HUES6 (cell line): Measurements from ENCODE around the gene RAB27B.

Experiments
- H3K27ac ChIP-seq: 2 replicates; pipeline ENCODE4 v1.7.0; 2013; ENCODE audit warnings: low read depth, mild to moderate bottlenecking, low read length, inconsistent platforms
- H3K27me3 ChIP-seq: 2 replicates; pipeline ENCODE4 v1.6.1; 2013; ENCODE audit warnings: low read length; ENCODE audit not compliant: control insufficient read depth, insufficient read depth
- H3K36me3 ChIP-seq: 2 replicates; pipeline ENCODE4 v1.6.1; 2013; ENCODE audit warnings: low read length; ENCODE audit not compliant: control insufficient read depth, insufficient read depth
- H3K4me1 ChIP-seq: 2 replicates; pipeline ENCODE4 v1.6.1; 2013; ENCODE audit warnings: low read length; ENCODE audit not compliant: control insufficient read depth, insufficient read depth
- H3K4me3 ChIP-seq: 2 replicates; pipeline ENCODE4 v1.5.1; 2013; ENCODE audit warnings: low read depth, low read length
- H3K9ac ChIP-seq: one replicate; pipeline ENCODE4 v1.6.1; 2013; ENCODE audit warnings: mild to moderate bottlenecking, low read length
- H3K9me3 ChIP-seq: 2 replicates; pipeline ENCODE4 v1.6.1; 2013; ENCODE audit warnings: low read depth, low read length; ENCODE audit not compliant: control insufficient read depth, insufficient read depth

The RAB27B gene, protein sequence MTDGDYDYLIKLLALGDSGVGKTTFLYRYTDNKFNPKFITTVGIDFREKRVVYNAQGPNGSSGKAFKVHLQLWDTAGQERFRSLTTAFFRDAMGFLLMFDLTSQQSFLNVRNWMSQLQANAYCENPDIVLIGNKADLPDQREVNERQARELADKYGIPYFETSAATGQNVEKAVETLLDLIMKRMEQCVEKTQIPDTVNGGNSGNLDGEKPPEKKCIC

DNA sequence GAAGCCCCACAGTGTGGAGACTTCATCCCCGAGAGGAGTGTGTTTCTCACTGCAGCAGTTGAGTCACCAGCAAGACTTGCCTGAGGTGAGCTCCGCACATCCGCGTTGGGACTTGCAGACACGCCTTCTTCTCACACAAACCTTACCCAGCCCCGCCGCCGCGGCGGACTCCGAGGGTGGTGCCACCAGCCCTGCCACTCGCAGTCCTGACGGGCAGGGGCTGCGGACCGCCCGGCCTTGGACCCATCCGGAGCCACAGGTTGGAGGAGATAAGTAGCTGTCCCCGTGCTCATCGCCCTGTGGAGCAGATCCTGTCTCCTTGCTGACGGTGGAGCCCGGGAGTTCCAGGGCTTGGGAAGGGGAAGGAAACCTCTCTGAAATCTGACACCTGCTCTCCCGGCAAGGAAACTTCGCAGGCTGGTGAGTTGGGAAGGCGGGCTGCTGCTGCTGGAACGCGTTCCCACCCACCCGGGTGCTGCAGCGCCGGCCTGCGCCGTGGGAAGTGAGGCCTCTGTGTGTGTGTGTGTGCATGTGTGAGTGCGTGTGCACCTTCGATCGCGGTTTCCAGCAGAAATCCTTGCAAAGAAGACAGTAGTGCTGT lies at the start of gene RAB27B:
RAB27B (plus strand) TSS at position 197 of the 601 bp plus-strand sequence. CDS start 49,109 bp downstream, outside the sequence.
- Histone ChIP-seq H3K9me3 (0 out of 2 replicates have a peak, but pooled peaks cover 4% of the 10 kb centered on the region), H3K36me3 (no peaks in the 10 kb centered on the region), H3K27me3 (peaks cover 5% of the 10 kb centered on the region), H3K4me3 (peak within 1 kb of the TSS; percentile 78), H3K4me1 (peaks cover 3% of the 10 kb centered on the region), H3K27ac (no peak within 1 kb of the TSS), H3K9ac (peak within 1 kb of the TSS; percentile 12)

DNA sequence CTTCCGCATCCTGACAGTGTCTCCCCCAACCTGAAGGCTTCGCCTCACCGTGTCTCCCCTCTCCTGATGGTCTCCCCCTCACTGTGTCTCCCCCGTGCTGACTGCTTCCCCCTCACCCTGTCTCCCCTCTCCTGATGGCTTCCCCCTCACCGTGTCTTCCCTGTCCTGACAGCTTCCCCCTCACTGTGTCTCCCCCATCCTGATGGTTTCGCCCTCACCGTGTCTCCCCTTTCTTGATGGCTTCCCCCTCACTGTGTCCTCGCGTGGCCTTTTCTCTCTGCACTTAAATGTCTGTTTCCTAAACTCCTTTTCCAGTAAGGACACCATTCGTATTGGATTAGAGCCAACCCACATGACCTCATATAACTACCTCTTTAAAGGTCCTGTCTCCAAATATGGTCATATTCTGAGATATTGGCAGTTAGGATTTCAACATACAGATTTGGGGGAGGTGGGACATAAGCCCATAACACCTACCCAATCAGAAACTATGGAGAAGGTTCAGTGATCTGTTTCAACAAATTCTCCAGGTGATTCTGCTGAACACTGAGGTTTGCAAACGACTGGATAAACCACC lies 47.9 kb upstream of the RAB27B start:
- 0 out of 2 replicates have a peak, but pooled peaks cover 2% of the 10 kb centered on the region for H3K9me3 ChIP-seq
- no peak overlapping the region for H3K9ac ChIP-seq
- H3K4me1 ChIP-seq: no peaks in the 10 kb centered on the region
- no peaks in the 10 kb centered on the region for H3K27me3 ChIP-seq
- H3K36me3 ChIP-seq: no peaks in the 10 kb centered on the region
- no peak overlapping the region for H3K27ac ChIP-seq
- H3K4me3 ChIP-seq: no peak overlapping the region

DNA sequence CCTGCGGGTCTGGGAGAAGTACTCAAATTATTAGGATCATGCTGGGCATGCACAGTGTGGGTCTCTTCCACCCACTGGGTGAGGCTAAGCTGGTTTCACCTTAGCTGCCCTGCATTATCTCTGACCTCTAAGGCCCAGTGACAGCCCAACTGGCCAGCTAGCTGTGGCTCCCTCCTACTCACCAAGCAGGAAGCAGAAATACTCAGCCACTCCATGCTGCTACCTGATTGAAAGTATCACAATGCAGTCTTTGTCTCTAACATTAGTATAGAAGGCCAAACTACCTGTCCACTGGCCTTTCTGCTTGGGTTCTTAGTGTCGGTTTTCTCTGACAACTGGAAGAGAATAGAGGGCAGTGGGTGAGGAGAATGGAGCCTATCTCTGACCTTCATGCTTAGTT lies 47.3 kb upstream of the RAB27B start:
- H3K27me3 ChIP-seq: no peaks in the 10 kb centered on the region
- no peak overlapping the region for H3K27ac ChIP-seq

DNA sequence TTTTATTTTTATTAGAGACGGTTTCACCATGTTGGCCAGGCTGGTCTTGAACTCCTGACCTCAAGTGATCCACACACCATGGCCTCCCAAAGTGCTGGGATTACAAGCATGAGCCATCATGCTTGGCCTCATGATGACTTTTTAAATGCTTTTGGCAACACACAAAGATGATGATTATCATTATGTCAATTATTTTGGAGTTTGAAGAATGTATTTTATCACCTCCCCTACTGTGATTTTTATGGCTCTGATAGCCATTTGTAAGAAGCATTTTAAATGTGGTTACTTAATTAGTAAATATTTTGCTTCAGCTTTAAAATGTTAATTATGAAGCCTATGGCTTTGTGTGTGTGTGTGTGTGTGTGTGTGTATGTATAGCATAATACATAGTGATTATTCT lies 45.1 kb upstream of the RAB27B start:
- no peak overlapping the region for H3K4me3 ChIP-seq
- H3K27me3 ChIP-seq: no peaks in the 10 kb centered on the region
- no peaks in the 10 kb centered on the region for H3K36me3 ChIP-seq
- H3K9ac ChIP-seq: no peak overlapping the region
- H3K9me3 ChIP-seq: 0 out of 2 replicates have a peak, but pooled peaks cover 2% of the 10 kb centered on the region
- no peaks in the 10 kb centered on the region for H3K4me1 ChIP-seq
- H3K27ac ChIP-seq: no peak overlapping the region

More for the DNA sequence above, 47.3 kb upstream of the RAB27B start:
- 0 out of 2 replicates have a peak, but pooled peaks cover 2% of the 10 kb centered on the region for H3K9me3 ChIP-seq
- no peak overlapping the region for H3K9ac ChIP-seq
- H3K36me3 ChIP-seq: no peaks in the 10 kb centered on the region
- no peak overlapping the region for H3K4me3 ChIP-seq
- no peaks in the 10 kb centered on the region for H3K4me1 ChIP-seq

DNA sequence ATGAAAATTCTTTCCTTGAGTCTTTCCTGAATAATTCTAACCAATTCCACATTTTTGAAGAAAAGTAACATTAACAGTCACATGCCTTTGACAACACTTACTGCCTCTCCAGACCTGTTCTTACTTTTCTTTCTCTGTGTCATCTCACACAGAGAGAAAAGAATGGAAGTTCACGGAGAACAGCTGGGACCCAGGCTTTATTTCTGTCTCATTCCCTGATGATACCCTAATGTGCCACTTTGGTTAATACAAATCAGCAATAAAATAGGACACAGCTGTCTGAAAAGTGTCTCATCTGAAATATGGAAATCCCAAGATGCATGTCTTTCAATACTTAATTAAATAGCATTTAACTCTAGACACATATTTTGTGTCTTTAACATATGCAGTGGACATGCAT lies 42.1 kb upstream of the RAB27B start:
- H3K4me1 ChIP-seq: no peaks in the 10 kb centered on the region
- H3K9me3 ChIP-seq: 0 out of 2 replicates have a peak, but pooled peaks cover 2% of the 10 kb centered on the region
- H3K9ac ChIP-seq: no peak overlapping the region
- H3K27me3 ChIP-seq: no peaks in the 10 kb centered on the region
- no peak overlapping the region for H3K27ac ChIP-seq
- H3K36me3 ChIP-seq: no peaks in the 10 kb centered on the region
- H3K4me3 ChIP-seq: no peak overlapping the region

DNA sequence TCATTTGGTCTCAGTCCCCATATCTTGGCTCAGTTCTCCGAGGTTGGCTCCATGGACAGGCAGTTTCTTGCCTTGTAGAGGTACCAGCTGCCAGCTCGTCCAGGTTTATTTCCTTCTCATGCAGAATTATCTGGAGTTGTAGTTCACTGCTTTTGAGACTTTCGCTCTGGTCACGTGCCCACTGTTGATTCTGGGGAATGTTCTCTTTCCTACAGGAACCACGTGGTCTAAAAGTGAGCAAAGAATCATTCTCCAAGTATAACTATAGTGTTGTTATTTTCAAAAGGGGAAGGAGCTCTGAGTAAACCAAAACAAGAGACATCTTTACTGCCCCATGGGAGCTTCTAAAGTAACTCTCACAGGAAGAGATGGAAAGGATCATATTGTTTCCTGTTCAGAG lies 41.2 kb upstream of the RAB27B start:
- no peak overlapping the region for H3K27ac ChIP-seq
- no peak overlapping the region for H3K9ac ChIP-seq
- no peaks in the 10 kb centered on the region for H3K27me3 ChIP-seq

DNA sequence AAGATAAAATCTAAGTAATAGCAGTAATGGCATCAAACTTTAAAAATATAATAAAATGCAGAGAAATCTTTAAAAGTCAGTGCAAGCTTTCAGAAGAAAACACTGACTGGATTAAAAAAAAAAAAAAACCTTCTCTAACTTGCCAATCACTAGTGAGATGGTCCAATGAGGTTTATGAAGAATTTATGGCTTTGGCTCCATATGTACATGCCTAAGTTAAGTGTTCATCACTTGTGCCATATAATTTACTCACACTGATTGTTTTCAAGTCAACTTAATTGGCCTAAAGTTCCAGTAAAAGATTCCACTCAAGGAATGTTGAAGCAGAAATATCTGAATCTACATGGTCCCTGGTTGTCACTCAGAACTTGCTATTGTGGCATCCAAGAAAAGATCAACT lies 40.7 kb upstream of the RAB27B start:
- no peak overlapping the region for H3K4me3 ChIP-seq
- no peaks in the 10 kb centered on the region for H3K36me3 ChIP-seq
- H3K9ac ChIP-seq: no peak overlapping the region
- 0 out of 2 replicates have a peak, but pooled peaks cover 2% of the 10 kb centered on the region for H3K9me3 ChIP-seq
- H3K27me3 ChIP-seq: no peaks in the 10 kb centered on the region
- no peak overlapping the region for H3K27ac ChIP-seq
- no peaks in the 10 kb centered on the region for H3K4me1 ChIP-seq

More for the DNA sequence above, 41.2 kb upstream of the RAB27B start:
- 0 out of 2 replicates have a peak, but pooled peaks cover 2% of the 10 kb centered on the region for H3K9me3 ChIP-seq
- H3K36me3 ChIP-seq: no peaks in the 10 kb centered on the region
- H3K4me1 ChIP-seq: no peaks in the 10 kb centered on the region
- no peak overlapping the region for H3K4me3 ChIP-seq

DNA sequence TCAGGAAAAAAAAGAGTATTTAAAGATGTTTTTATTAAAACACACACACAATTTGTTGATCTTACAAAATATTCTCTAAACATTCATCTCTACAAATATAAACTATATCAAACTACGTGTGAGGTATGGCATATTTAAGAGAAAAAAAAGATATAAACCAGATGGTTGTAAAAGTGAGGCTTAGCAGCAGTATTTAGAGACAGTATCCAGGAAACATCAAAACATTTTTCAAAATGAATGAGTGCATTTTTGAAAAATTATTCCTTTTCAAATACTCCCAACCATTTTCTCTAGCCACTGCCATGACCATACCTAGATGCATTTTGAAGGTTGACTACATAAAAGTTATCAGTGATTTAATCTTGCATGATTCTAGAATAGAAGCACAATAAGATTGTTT lies 38.2 kb upstream of the RAB27B start:
- Histone ChIP-seq H3K4me3 (no peak overlapping the region), H3K9me3 (no peaks in the 10 kb centered on the region), H3K4me1 (no peaks in the 10 kb centered on the region), H3K9ac (no peak overlapping the region), H3K36me3 (no peaks in the 10 kb centered on the region), H3K27ac (no peak overlapping the region), H3K27me3 (no peaks in the 10 kb centered on the region)

DNA sequence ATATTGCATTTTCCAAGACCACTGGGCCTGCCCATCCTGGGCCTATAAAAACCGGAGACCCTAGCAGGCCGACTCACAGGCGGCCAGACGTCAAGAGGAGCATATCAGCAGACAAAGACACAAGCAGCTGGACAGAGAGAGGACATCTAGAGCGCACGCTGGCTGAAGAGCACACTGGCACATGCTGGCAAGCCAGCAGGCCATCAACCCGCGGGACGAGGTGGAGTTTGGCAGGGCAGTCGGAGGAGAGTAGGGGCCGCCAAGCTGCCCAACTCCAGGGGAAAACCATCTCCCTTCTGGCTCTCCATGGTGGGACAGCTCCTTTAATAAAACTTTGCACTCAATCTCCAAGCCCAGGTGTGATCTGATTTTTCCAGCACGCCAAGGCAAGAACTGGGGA lies 36.6 kb upstream of the RAB27B start:
- no peak overlapping the region for H3K4me3 ChIP-seq

DNA sequence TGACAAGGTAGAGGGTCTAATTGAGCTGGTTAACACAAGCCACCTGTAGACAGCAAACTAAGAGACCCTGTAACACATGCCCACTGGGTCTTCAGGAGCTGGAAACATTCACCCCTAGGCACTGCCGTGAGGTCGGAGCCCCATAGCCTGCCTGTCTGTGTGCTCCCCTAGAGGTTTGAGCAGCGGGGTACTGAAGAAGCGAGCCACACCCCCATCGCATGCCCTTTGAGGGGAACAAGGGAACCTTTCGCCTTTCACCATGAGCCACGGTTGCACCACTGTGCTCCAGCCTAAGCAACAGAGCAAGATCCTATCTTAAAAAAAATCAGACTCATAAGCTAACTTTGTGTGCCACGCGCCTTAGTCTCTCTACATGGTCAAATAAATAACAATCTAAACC lies 36.2 kb upstream of the RAB27B start:
- Histone ChIP-seq H3K27me3 (no peaks in the 10 kb centered on the region), H3K9ac (no peak overlapping the region), H3K27ac (no peak overlapping the region), H3K4me3 (no peak overlapping the region), H3K36me3 (no peaks in the 10 kb centered on the region), H3K4me1 (no peaks in the 10 kb centered on the region), H3K9me3 (no peaks in the 10 kb centered on the region)

More for the DNA sequence above, 36.6 kb upstream of the RAB27B start:
- no peak overlapping the region for H3K27ac ChIP-seq
- H3K9ac ChIP-seq: no peak overlapping the region
- H3K36me3 ChIP-seq: no peaks in the 10 kb centered on the region
- H3K4me1 ChIP-seq: no peaks in the 10 kb centered on the region
- H3K27me3 ChIP-seq: no peaks in the 10 kb centered on the region
- no peaks in the 10 kb centered on the region for H3K9me3 ChIP-seq

DNA sequence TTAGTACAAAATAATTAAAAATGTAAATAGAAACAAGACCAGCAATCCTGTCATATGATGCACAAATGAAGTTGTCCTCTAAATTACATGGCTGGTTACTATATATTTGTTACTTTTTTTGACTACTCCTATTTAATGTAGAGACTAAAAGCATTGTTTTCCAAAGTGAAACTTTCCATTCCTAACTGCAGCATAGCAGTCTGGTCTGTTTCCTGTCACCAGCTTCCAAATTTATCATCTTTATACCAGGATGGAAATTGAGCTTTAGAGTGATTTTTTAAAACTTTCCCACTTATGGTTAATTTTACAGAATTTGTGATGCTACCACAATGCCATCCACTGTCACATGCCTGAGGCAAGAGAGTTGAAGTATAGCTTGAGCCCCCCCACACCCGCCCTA lies 33.5 kb upstream of the RAB27B start:
- H3K27ac ChIP-seq: no peak overlapping the region
- no peak overlapping the region for H3K9ac ChIP-seq
- H3K27me3 ChIP-seq: no peaks in the 10 kb centered on the region
- H3K4me1 ChIP-seq: no peaks in the 10 kb centered on the region
- no peaks in the 10 kb centered on the region for H3K36me3 ChIP-seq
- no peaks in the 10 kb centered on the region for H3K9me3 ChIP-seq
- H3K4me3 ChIP-seq: no peak overlapping the region
